AG09309 (cell line): ENCODE data around the gene ZBTB45.

Source experiments
- DNase-seq: peaks from one replicate; pipeline ENCODE4 v3.0.0-alpha.2; 2010; ENCODE audit warnings: low read depth
- H3K4me3 ChIP-seq: 2 replicates; pipeline ENCODE4 v1.5.1; 2011; ENCODE audit warnings: mild to moderate bottlenecking, low read depth, low read length, moderate library complexity; ENCODE audit not compliant: control insufficient read depth
- CTCF ChIP-seq: IDR thresholded peaks from 2 replicates; pipeline ENCODE4 v1.5.1; 2011; ENCODE audit warnings: mild to moderate bottlenecking, low read depth, low read length, inconsistent platforms; ENCODE audit not compliant: insufficient read depth, control insufficient read depth; ENCODE audit errors: missing control alignments

ZBTB45 gene

DNA sequence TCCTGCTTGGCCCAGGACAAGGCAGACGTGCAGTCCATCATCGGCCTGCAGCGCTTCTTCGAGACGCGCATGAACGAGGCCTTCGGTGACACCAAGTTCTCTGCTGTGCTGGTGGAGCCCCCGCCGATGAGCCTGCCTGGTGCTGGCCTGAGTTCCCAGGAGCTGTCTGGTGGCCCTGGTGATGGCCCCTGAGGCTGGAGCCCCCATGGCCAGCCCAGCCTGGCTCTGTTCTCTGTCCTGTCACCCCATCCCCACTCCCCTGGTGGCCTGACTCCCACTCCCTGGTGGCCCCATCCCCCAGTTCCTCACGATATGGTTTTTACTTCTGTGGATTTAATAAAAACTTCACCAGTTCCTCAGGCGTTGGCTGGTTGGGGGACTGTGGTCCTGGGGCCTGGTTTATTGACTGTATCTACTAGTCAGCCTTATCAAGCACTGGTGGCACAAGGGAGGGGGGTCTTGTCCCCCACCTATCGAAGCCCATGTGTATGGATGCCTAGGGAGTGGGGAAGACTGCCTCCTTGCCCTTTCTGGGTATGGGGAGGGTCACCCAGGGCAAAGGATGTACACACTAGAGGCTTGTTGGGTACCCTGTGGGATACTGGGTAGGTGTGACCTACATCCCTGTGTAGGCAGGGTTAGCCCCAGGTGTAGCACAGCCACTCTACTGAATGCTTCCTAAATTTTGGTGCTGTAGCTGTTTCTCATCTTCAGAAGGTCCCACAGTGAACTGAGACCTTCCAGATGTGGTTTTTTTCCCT lies 30.9 kb upstream of the ZBTB45 start:
- H3K4me3 ChIP-seq = no peak overlapping the region
- DNase-seq = no peak
- no peak for TF ChIP-seq CTCF

- DNase-seq = no peak
- H3K4me3 ChIP-seq = no peak overlapping the region
- TF ChIP-seq CTCF = no peak
Measured at GRCh38 chr19:58549664-58550361, 30.2 kb upstream of the ZBTB45 start.

DNA sequence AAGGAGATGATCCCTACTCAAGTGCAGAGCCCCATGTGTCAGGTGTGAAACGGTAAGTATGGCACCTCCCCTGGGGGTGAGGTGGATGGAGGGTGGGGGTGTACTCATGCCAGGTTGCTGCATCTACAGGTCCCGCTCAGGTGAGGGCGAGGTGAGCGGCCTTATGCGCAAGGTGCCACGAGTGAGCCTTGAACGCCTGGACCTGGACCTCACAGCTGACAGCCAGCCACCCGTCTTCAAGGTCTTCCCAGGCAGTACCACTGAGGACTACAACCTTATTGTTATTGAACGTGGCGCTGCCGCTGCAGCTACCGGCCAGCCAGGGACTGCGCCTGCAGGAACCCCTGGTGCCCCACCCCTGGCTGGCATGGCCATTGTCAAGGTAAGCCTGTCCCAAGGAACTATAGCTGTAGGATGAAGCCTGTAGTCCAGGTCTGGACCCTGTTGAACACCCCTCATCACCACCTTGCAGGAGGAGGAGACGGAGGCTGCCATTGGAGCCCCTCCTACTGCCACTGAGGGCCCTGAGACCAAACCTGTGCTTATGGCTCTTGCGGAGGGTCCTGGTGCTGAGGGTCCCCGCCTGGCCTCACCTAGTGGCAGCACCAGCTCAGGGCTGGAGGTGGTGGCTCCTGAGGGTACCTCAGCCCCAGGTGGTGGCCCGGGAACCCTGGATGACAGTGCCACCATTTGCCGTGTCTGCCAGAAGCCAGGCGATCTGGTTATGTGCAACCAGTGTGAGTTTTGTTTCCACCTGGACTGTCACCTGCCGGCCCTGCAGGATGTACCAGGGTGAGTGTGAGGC lies 29.5 kb upstream of the ZBTB45 start:
- no peak for TF ChIP-seq CTCF
- no peak overlapping the region for H3K4me3 ChIP-seq
- DNase-seq = no peak

- DNase-seq = no peak
- no peak overlapping the region for H3K4me3 ChIP-seq
- TF ChIP-seq CTCF = no peak
Measured at GRCh38 chr19:58547323-58548312, 28.0 kb upstream of the ZBTB45 start.

- H3K4me3 ChIP-seq = peak overlapping the region; percentile 84
- no peak for DNase-seq
- TF ChIP-seq CTCF = no peak
Measured at GRCh38 chr19:58546019-58546530, 26.5 kb upstream of the ZBTB45 start.
